ENCODE results near the gene WBP2.
A peak's percentile ranks its signal among the peaks of the same experiment; 100 is the strongest.
"Not testable (repeated sequence)": the region's sequence is repeated elsewhere in the genome, so short reads cannot be mapped to it uniquely, and the experiment has no call there.

The WBP2 gene

DNA sequence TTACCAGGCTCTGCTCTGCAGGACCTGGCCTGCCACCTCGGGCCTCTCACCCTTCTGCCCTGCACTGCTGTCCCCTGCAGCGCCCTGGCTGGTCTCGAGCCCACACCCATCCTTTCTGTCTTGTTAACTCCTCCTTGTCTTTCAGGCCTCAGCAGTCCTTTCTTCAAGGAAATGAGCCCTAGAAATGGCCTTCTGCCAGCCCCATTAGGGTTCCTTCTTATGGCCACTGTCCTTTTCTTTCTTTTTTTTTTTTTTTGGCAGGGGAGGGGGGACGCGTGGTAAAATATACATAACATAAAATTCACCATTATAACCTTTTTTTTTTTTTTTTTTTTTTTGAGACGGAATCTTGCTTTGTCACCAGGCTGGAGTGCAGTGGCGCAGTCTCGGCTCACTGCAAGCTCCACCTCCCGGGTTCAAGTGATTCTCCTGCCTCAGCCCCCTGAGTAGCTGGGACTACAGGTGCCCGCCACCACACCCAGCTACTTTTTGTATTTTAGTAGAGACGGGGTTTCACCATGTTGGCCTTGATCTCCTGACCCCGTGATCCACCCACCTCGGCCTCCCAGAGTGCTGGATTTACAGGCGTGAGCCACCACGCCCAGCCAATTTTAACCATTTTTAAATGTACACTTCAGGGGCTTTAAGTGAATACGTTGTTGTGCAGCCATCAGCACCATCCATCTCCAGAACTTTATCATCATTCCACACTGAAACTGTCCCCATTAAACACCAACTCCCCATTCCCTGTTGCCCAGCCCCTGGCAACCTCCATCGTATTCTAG is 10.5 kb upstream of the WBP2 start:
- DNase-seq, result not testable (repeated sequence)

GRCh38 chr17:75864887-75865286 is 9.8 kb upstream of the WBP2 start:
- not testable (repeated sequence) for DNase-seq

DNA sequence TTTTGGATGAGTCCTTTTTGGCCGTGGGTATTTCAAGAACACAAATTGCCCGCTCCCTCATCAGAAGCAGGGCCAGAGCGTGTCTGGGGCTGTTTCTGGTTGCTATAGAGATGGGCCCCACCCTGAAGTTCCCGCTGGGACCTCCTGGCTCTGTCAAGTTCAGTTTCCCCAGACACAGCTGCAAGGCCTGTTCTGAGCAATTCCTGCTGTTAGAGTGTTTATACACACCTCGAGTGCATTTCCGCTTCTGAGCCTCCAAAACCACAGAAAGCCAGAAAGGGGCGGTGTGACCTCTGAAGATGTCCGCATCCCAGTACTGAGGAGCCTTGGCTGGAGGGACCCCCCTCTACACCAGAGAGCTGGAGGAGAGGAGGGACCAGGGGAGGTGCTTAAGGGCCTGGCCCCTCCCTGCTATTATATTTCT is 9.3 kb upstream of the WBP2 start:
- no peak for DNase-seq

- no peak for DNase-seq
Measured at GRCh38 chr17:75861927-75862317, 6.8 kb upstream of the WBP2 start.

GRCh38 chr17:75859358-75859757 is 4.2 kb upstream of the WBP2 start:
- DNase-seq, result not testable (repeated sequence)

DNA sequence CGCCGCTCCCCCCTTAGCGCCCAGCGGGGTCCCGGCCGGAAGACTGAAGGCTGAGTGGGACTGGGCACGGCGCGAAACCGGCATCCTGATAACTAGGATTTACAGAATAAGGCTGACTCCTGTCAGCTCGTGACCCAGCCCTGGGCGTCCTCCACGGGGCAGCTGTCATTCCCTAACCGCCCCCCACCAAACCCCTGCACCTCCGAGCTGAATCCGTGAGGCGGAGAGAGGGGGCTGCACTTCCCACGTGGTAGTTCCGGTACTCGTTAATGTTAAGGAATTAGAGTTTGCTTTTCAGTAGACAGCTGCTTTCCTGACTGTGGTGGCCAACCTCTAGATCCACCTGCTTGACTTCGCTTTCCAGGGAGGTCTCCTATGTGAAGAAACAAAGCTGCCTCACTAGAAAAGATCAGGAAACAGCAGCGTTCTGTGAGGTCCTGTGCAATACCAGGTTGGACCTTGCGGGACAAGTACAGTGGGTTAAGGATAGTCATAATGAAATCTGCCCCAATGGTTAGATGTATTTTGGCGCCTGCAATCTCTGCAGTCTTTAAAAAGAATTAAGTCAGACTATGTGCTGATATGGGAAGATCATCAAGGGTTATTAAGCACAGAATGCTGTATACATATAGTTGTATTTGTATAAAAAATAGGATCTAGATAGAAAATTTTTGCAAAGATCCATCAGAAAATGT is 1.1 kb upstream of the WBP2 start:
- no peak for DNase-seq

DNA sequence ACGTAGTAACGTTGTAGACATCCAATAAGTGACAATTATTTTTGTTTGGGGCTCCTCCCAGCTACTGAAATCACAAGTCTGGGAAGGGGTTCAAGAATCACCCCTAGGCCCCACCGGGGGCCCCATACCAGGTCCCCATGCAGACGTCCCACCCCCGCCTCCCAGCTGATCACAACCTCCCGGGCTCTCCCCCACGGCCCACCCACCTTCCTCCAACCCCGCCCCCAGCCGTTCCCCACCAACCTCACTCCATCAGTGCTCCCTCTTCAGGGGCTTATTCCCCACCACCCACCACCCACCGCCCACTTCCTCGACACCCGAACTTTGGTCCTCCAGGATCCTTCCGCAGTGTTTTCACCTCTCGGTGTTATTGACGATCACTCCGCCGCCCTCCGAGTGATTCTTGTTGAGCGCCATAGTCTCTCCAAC is 240 bp downstream of the WBP2 start:
- no peak for DNase-seq

DNA sequence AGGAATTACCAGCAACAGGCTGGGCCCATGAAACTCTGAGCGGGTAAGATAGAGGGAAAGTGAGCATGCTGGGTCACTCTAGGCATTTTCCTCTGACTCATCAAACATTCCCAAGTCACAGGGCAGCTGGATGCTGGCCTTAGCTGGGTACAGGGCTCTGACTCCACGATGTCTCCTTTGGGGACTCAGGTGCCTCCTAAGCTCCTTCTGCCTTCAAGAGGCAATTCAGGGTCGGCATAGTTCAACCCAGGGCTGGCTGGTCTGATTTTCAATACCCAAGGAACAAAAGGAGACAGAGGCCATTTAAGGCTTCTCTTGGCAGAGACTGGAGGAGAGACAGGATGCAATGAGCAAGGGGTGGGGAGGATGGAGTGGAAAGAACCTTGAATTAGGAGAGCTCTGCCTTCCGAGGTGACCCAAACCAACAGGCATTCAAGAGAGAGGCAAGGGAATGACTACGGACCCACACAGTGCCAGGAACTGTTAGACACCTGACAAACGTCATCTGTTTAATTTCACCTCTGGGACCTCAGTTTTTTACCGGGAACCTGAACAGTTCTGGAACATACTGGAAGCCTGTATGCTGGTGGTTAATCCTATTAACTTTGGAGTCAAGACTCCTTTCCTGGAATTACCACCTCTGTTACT is 910 bp downstream of the WBP2 start:
- no peak for DNase-seq

- DNase-seq, result no peak
Measured at GRCh38 chr17:75853433-75853832, 1.7 kb downstream of the WBP2 start.

DNA sequence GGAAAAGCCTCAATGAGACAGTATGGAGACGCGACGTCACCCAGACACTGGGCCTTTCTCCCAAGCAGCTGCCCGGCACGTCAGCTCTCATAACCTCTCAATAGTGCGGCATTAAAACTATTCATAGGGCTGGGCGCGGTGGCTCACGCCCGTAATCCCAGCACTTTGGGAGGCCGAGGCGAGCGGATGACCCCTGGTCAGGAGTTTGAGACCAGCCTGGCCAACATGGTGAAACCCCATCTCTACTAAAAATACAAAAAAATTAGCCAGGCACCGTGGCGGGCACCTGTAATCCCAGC is 3.5 kb downstream of the WBP2 start:
- not testable (repeated sequence) for DNase-seq

DNA sequence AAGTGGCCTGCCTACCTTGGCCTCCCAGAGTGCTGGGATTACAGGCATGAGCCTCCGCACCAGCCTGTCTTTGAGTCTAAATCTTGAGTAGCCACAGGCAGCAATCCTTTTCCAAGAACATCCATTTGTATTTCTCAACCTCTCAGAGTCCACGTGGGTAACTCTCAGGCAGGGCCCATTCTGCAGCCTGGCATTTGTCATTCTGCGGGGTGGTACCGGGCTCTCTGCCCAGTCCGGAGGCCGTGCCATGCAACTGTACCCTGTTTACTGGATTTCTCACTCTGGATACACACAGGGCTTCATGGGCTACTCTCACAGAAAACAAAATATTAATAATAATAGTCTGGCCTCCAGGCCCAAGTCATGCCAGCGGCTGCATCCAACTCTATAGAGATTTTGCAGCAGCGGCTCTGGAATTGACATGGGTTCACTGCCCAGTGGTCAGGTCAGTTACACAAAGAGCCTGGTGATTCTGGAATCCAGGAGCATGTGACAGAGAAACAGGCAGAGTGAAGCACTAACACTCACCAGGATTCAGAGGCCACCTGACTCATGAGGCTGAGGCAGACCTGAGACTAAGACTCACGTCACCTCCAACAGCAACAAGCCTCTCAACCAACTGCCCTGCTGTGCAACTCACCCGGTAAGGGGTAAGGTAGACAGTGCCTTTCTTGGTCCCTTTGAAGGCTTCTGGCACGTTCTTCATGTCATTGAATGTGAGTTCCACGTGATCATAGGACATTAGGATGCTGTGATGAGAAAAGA is 4.0 kb downstream of the WBP2 start:
- no peak for DNase-seq

DNA sequence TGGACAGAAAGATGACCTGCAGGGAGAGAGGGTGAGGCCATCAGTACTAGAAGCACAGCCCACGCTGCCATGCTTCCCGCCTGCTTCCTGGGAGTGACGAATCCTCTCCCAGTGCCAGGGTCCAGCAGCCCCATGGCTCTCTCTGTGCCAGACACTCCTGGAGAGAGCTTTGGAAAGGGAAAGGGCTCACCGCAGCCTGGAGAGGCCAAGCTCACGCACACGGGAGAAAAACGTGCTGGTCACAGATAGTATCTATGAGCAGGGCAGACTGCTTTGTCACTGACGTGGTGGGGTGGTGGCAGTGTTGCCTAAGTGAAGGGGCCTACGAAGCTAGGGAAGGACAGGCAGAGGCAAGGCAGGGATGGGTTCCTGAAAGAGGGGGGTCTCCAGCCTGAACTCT is 5.4 kb downstream of the WBP2 start:
- DNase-seq, result no peak

DNA sequence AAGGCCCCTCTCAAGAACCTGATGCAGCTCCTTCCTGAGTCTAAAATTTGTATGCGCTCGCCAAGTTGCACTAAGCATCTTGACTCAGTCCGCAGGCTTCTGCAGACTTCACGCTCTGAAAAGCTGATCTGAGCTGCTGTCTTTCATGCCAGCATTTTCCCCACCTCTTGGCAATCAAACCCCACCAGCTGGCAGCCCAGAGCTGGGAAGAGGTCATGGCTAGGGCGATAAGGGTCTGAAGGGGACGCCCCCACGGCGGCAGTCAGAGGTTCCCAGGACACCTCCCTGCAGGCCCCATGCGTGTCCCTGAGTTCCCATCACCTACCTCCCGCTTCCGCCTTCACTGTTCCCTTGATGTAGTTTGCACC is 5.9 kb downstream of the WBP2 start:
- DNase-seq, result no peak

GRCh38 chr17:75848523-75849278 is 6.4 kb downstream of the WBP2 start:
- DNase-seq, result peak; percentile 52

GRCh38 chr17:75847614-75848522 is 7.3 kb downstream of the WBP2 start:
- no peak for DNase-seq

DNA sequence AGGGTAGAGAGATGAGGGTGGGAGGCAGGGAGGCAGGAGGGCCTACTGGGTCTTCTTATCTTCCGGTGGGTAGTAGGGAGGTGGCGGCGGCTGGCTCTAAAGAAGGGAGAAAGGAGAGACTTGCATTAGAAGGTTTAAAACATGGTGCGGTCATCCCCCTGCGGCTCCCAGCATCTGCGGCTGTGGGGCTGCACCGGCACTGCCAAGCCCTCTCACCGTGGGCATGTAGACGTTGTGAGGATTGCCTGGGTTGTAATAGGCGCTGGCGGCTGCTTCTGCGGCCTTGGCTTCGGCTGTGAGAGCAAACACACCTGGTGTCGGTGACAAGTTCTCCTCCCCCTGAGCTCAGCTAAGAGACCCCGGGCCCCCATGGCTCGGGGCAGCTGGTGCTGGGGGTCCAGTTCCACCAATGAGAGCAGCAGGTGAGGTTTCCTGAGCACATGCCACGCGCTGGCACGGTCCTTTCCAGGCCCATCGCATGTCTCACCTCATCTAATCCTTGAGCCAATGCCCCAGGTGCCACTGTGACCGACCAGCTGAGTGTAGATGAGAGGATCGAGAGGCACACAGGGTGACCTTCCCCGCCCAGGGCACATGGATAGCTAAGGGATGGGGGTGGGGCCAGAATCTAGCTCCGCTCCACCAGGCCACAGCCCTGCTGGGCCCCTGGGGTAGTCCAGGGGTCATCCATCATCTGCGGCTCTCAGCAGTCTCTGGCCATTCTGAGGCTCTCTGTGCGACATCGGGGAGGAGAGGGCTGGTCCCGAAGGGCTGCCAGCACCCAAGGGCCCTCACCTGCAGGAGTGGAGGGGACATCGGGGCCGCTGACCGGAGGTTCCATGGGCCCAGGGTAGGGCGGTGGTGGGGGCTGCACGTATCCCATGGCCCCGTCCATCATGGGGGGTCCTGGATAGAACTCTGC is 8.2 kb downstream of the WBP2 start:
- DNase-seq, result no peak

GRCh38 chr17:75845933-75846691 is 9.0 kb downstream of the WBP2 start:
- DNase-seq, result no peak

DNA sequence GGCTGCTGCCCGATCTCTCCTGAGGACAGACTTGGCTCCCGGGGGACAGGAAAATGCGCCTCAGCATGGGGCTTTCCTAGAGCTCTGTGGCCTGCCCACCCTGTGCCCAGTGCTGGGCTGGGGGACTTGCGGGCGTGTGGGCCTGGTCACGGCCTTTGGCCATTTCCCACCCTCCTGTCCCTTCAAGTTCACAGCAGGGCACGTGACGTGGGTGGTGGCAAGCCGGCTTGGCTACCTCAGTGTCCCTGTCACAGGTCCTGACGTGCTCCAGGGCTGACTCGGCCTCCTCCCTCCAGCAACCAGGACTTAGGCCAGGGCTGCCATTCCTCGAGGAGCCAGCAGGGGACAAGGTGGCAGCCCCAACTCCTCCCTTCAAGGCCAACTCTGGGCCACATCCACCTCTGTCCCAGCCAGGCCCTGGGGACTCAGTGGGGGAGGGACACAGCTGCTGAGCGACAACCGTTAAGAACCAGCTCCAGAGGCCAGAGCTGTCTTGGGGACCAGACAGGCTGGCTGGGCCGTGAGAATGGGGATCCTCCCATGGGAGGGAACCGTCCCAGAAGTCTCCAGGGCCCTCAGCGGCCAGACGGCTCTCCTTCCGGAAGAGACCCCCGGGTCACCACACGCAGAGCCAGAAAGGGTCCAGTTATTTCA is 9.9 kb downstream of the WBP2 start:
- peak; percentile 15 for DNase-seq

DNA sequence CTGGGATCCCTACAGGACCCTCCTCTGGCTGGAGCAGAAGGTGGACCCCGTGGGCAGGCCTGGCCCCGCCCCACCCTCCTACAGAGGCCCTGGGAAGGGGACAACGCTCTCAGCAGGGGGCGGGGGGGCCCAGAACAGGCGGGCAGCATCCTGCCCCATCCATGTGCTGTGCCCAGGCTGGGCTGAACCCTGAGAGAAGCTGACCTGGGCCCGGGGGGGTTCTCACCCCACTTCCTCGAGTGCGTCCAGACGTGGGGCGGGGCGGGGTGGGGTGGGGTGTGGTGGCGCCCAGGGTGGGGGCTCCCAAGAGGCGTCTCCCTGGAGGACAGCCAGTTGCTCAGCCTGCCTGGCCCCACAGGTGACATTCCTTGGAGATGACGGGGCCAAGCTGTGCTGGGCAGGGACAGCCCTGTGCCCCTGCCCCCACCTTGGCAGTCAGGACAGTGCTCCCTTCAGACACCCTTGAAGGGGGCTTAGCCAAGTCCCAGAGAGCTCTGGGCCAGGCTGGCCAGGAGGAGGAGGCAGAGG is 10.5 kb downstream of the WBP2 start:
- DNase-seq, result no peak
